Activated naive CD8-positive, alpha-beta T cell treated with anti-CD3 and anti-CD28 coated beads, Interleukin-2, amount 10 ng/mL, durations not matched to agents 7 days and 5 days (primary cell): ENCODE measurements around the gene SYNE2. TPM values are rescaled to one million over a fixed set of nuclear protein-coding genes. Genes with fewer than 3 reads are reported as not detected.
"Not testable (repeated sequence)": the region's sequence is repeated elsewhere in the genome, so short reads cannot be mapped to it uniquely, and the experiment has no call there.

Experiments used
- ATAC-seq: fragments of 150-1000 bp; cut with Tn5 transposase; one replicate; pipeline ENCODE4 v1.10.0; 2021; ENCODE audit warnings: low read depth, moderate library complexity
- POLR2A ChIA-PET: fragments of 350-600 bp; sonication (Branson Sonifier 250); formaldehyde crosslinking; loops from one replicate; lab custom pipeline; 2021; ENCODE audit warnings: antibody characterized with exemption; lab: Charles Lee
- DNase-seq: peaks from one replicate; pipeline ENCODE4 v3.0.0; 2021
- H3K27ac Mint-ChIP-seq: one replicate; pipeline ENCODE4 v1.8.0; 2022; ENCODE audit warnings: mild to moderate bottlenecking, mixed read lengths
- H3K27me3 Mint-ChIP-seq: one replicate; pipeline ENCODE4 v1.8.0; 2022; ENCODE audit warnings: mild to moderate bottlenecking, moderate library complexity, mixed read lengths
- H3K36me3 Mint-ChIP-seq: one replicate; pipeline ENCODE4 v1.8.0; 2021; ENCODE audit warnings: mild to moderate bottlenecking, mixed read lengths
- H3K4me1 Mint-ChIP-seq: one replicate; pipeline ENCODE4 v1.8.0; 2021; ENCODE audit warnings: mixed read lengths
- H3K4me3 Mint-ChIP-seq: one replicate; pipeline ENCODE4 v1.8.0; 2022; ENCODE audit warnings: mild to moderate bottlenecking, moderate library complexity, mixed read lengths
- H3K9me3 Mint-ChIP-seq: one replicate; pipeline ENCODE4 v1.8.0; 2021; ENCODE audit warnings: mixed read lengths
- total RNA-seq, 2 experiments: library from RNA; stranded (reverse); gene quantifications; one replicate each; pipeline ENCODE4 v1.2.3, GENCODE V29; 2021

Gene SYNE2
- total RNA-seq, 2 experiments from 2014 or later, result 233 to 245 TPM

DNA sequence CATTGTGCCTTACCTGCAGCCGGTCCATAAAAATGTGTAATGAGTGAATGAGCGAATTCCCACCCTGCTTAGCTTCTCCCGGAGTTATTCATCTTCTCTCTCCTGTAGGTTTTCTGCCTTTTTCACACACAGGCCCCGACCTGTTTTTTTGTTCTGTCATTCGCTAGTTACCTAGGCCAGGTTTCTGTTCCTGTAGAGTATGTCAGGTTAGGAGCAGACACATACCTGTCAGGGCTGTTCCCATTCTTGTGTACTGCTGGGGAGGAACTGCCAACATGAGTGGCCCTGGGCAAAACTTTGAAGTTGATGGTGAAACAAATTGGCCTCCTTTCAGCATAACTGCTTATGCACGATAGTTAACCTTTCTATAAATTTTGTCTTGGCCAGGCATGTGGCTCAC lies 140.1 kb downstream of the SYNE2 start:
- Mint-ChIP-seq H3K4me3 (no peak overlapping the region), H3K4me1 (peaks cover 10% of the 10 kb centered on the region), H3K36me3 (peaks cover 45% of the 10 kb centered on the region), H3K9me3 (no peaks in the 10 kb centered on the region), H3K27me3 (no peaks in the 10 kb centered on the region), H3K27ac (peak overlapping the region; percentile 76)
- POLR2A ChIA-PET, result interaction anchor here (1.9 kb wide), 1 partner anchor 139 kb away, joined by 9 read pairs; the partner anchor contains the start of gene SYNE2
- DNase-seq (no peak), ATAC-seq (no peak)

DNA sequence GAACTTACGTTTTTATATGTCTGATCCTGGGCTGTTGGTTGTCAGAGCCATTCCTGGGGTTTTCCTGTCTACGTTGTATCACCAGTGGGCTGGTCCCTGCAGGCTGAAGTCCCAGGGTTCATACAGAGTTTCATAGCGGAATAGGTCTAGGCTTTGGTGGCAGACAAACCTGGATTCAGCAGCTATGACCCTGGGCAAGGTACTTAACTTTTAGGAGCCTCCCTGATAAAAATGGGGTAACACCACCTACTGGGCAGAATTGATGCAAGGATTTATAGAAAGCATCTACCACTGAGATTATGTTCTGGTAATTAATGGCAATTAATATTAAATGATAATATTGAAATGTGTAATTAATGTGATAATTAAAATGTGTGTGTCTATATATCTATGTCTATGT lies 141.2 kb downstream of the SYNE2 start:
- Mint-ChIP-seq H3K4me1 (peaks cover 10% of the 10 kb centered on the region), H3K27me3 (no peaks in the 10 kb centered on the region), H3K9me3 (no peaks in the 10 kb centered on the region), H3K36me3 (peaks cover 43% of the 10 kb centered on the region), H3K4me3 (no peak overlapping the region), H3K27ac (no peak overlapping the region)
- POLR2A ChIA-PET, result no interaction called here
- ATAC-seq, result no peak
- no peak for DNase-seq

DNA sequence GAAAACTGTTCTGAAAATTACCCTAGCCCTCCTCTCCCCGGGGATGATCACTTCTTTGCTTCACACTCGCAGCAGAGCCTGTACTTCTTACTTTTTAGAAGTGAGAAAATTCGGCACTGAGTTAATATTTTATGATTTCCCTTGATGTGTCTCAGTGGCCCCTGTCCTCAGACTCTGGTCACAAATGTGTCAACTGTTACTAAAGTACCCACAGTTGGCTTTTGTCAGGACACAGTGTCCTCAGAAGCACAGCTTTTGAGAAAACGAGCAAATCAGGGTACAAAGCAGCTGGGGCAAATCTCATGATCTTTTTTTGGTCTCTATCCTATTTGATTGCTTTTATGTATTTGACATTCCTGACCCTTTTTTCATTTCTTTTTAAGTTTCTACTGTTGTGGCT lies 142.5 kb downstream of the SYNE2 start:
- no peak for ATAC-seq
- H3K4me3 Mint-ChIP-seq, result no peak overlapping the region
- peaks cover 10% of the 10 kb centered on the region for H3K4me1 Mint-ChIP-seq
- POLR2A ChIA-PET, result no interaction called here
- no peak overlapping the region for H3K27ac Mint-ChIP-seq
- H3K9me3 Mint-ChIP-seq, result no peaks in the 10 kb centered on the region
- H3K27me3 Mint-ChIP-seq, result no peaks in the 10 kb centered on the region
- peaks cover 48% of the 10 kb centered on the region for H3K36me3 Mint-ChIP-seq
- no peak for DNase-seq

DNA sequence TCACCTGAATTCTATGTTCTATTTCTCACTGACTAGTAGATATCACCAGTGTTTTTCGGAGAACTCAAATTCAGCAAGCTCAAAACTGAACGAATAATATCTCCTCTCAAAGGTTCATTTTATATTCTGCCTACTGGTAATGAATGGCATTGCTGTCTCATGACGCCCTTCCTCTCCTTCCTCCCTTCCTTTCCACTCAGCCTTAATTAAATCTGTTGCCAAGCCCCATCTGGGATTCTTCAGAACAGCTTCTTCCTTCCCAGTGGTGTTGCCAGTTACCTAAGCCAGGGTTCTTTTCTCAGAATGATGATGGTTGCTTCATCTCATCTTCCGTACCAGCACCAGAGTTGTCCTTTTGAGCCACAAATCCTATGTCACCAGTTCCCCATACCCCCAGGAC lies 143.2 kb downstream of the SYNE2 start:
- H3K4me3 Mint-ChIP-seq, result no peak overlapping the region
- DNase-seq (no peak), ATAC-seq (no peak)
- H3K36me3 Mint-ChIP-seq, result peaks cover 48% of the 10 kb centered on the region
- POLR2A ChIA-PET, result no interaction called here
- no peaks in the 10 kb centered on the region for H3K27me3 Mint-ChIP-seq
- no peak overlapping the region for H3K27ac Mint-ChIP-seq
- H3K9me3 Mint-ChIP-seq, result no peaks in the 10 kb centered on the region
- H3K4me1 Mint-ChIP-seq, result peaks cover 9% of the 10 kb centered on the region

DNA sequence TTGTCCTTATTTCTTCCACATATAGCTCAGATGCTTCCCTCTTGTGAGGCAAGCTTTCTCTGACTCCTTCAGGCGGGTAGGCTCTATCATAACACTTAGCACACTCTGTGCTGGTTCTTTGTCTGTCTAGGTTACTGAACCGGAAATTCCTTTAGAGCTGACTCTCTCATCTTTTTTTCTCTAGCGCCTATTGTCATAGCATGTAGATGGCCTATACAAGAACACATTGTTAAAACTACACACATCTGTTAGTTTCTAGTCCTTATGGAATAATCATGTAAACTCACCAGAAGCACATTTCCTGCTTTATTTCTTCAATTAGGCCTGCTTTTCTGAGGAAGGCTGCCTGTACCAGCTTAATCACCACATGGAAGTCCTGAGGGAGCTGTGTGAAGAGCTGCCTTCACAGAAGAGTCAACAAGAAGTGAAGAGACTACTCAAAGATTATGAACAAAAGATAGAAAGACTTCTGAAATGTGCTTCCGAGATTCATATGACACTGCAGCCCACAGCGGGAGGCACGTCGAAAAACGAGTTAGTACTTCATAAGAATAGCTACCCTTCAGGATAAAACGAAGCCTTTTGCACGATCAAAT lies 143.9 kb downstream of the SYNE2 start:
- Mint-ChIP-seq H3K27ac (no peak overlapping the region), H3K4me1 (peaks cover 6% of the 10 kb centered on the region), H3K4me3 (no peak overlapping the region), H3K27me3 (no peaks in the 10 kb centered on the region), H3K9me3 (no peaks in the 10 kb centered on the region), H3K36me3 (peaks cover 53% of the 10 kb centered on the region)
- POLR2A ChIA-PET, result no interaction called here
- DNase-seq (no peak), ATAC-seq (no peak)

DNA sequence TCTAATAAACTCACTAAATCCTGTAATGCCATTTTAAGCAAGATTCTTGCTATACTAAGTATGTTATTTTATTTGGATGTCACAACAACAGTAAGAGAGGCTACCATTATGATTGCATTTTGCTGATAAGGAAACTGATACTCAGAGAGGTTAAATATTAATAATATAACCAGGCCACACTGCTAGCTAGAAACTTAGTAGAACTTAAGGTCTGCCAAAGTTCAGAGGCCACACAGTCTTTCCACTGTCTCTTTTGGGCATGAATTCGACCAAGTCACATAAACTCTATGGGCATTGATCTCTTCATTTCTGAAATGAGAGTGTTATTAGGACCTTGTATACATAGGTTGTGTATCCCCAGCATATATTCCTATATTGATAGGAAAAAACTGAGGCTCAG lies 147.9 kb downstream of the SYNE2 start:
- no peak for ATAC-seq
- POLR2A ChIA-PET, result no interaction called here
- no peaks in the 10 kb centered on the region for H3K9me3 Mint-ChIP-seq
- H3K4me3 Mint-ChIP-seq, result no peak overlapping the region
- H3K27ac Mint-ChIP-seq, result no peak overlapping the region
- H3K4me1 Mint-ChIP-seq, result no peaks in the 10 kb centered on the region
- H3K27me3 Mint-ChIP-seq, result no peaks in the 10 kb centered on the region
- H3K36me3 Mint-ChIP-seq, result peaks cover 64% of the 10 kb centered on the region
- no peak for DNase-seq

DNA sequence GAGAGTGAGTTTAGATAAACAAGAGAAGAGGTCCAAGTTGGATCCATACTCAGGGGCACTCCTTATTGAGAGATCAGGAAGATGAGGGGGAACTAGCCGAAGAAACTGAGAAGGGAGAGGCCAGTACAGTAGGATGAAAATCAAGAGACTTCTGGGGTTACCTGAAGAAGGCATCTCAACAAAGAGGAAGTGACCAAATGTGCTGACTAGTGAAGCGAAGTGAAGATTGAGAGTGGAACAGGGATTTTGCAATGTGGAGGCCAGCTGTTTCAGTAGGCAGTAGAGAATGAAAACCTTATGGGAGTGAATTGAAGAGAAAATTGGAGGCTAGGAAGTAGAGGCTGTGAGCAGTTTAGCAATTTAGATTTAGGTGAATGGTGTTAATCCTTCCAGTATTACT lies 153.0 kb downstream of the SYNE2 start:
- H3K9me3 Mint-ChIP-seq, result no peaks in the 10 kb centered on the region
- no peak overlapping the region for H3K27ac Mint-ChIP-seq
- peaks cover 36% of the 10 kb centered on the region for H3K36me3 Mint-ChIP-seq
- POLR2A ChIA-PET, result interaction anchor here (1.1 kb wide), 1 partner anchor 18 kb away, joined by 3 read pairs; no protein-coding TSS in a partner anchor
- no peak overlapping the region for H3K4me3 Mint-ChIP-seq
- no peaks in the 10 kb centered on the region for H3K4me1 Mint-ChIP-seq
- no peak for ATAC-seq
- no peaks in the 10 kb centered on the region for H3K27me3 Mint-ChIP-seq
- no peak for DNase-seq

DNA sequence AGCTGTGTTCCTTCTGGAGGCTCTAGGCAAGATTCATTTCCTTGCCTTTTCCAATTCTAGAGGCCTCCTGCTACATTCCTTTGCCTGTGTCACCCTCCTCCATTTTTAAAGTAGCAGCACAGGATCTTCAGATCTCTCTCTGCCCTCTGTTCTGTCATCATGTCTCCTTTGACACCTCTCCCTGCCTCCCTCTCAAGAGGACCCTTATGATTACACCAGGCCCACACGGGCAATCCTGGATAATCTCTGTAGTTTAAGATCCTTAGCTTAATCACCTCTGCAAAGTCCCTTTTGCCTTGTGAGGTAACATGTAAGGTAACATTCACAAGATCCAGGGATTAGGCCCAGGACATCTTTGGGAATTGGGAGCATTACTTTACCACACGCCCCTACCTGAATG lies 155.2 kb downstream of the SYNE2 start:
- Mint-ChIP-seq H3K4me1 (no peaks in the 10 kb centered on the region), H3K27ac (peak overlapping the region; percentile 14), H3K4me3 (no peak overlapping the region), H3K36me3 (peaks cover 36% of the 10 kb centered on the region), H3K27me3 (no peaks in the 10 kb centered on the region), H3K9me3 (no peaks in the 10 kb centered on the region)
- ATAC-seq (no peak), DNase-seq (no peak)
- POLR2A ChIA-PET, result no interaction called here

DNA sequence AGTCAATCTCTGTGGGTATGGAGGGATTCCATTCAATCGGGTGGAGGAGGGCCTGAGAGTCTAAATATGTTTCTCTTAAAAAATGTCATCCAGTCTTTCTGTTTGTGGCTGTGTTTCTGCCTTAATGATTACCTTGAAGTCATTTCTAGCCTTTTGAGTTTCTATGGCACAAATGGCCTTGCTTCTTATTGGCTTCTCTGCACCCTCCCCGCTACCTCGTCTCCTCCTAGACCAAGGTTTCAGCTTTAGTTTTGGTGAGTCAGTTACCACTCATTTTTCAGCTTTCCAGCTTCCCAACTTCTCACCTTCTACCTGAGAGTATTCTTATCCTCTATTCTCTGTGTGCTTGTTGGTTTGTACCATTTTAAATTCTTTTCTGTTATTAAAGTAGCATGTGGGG lies 159.2 kb downstream of the SYNE2 start:
- DNase-seq (no peak), ATAC-seq (no peak)
- no peaks in the 10 kb centered on the region for H3K4me1 Mint-ChIP-seq
- no peak overlapping the region for H3K4me3 Mint-ChIP-seq
- H3K27me3 Mint-ChIP-seq, result no peaks in the 10 kb centered on the region
- POLR2A ChIA-PET, result no interaction called here
- peaks cover 39% of the 10 kb centered on the region for H3K36me3 Mint-ChIP-seq
- no peak overlapping the region for H3K27ac Mint-ChIP-seq
- peaks cover 12% of the 10 kb centered on the region for H3K9me3 Mint-ChIP-seq

DNA sequence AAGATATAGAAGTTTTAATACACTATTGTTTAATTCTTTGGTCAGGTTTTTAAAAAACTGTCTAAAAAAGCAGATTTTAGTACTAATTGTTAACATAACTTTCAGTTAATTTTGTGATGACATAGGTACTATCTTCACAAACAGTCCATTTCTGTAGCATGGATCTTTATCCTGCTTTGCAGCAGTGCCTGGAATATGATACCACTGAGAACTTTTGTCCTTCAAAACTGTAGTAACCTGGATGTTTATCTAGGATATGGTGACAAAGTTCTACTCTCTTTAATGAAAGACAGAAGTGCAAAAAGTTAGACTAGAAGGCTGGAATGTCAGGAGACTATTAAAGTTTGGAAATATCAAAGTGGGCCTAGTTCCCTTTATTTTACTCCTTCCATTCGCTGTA lies 159.9 kb downstream of the SYNE2 start:
- H3K9me3 Mint-ChIP-seq, result peaks cover 12% of the 10 kb centered on the region
- H3K4me3 Mint-ChIP-seq, result no peak overlapping the region
- POLR2A ChIA-PET, result no interaction called here
- H3K4me1 Mint-ChIP-seq, result no peaks in the 10 kb centered on the region
- no peak overlapping the region for H3K27ac Mint-ChIP-seq
- ATAC-seq (no peak), DNase-seq (no peak)
- H3K27me3 Mint-ChIP-seq, result no peaks in the 10 kb centered on the region
- peaks cover 41% of the 10 kb centered on the region for H3K36me3 Mint-ChIP-seq

DNA sequence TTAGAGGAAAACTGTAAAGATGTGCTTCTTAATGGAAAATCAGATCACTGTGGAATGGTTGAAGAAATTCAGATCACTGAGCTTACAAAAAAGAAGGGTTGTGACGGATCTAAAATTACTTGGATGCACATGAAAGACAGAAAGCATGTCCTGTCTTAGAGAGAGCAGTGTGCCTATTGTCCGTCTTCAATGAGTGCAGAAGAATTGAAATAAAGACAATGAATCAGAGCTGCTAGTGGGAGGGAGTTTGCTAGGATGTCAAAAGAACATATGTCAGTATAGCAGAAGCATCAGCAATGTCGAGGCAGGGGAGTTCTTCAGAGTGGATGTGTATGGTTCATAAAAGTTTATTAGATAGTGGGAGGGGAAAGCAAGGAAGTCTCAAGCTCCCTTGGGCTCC lies 172.7 kb downstream of the SYNE2 start:
- POLR2A ChIA-PET, result no interaction called here
- Mint-ChIP-seq H3K36me3 (peaks cover 39% of the 10 kb centered on the region), H3K27ac (no peak overlapping the region), H3K27me3 (no peaks in the 10 kb centered on the region), H3K4me3 (no peak overlapping the region), H3K4me1 (no peaks in the 10 kb centered on the region), H3K9me3 (no peaks in the 10 kb centered on the region)
- ATAC-seq (no peak), DNase-seq (no peak)

DNA sequence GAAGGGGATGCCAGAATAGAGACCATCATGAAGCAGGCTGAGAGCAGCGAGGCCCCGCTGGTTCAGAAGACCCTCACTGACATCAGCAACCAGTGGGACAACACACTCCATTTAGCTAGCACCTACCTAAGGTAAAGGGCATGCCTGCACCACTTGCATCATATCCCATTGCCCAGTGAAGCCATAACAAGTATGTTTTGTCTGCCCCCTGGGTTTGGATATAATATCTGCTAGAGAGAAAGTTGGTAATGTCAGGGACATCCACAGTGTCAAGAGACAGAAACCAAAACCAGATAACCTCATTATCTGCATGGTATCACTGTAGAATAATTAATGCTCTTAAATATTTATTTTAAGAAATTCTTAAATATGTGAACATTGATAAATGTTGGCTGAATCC lies 173.8 kb downstream of the SYNE2 start:
- Mint-ChIP-seq H3K9me3 (no peaks in the 10 kb centered on the region), H3K27ac (no peak overlapping the region), H3K4me1 (no peaks in the 10 kb centered on the region), H3K36me3 (peaks cover 46% of the 10 kb centered on the region), H3K27me3 (no peaks in the 10 kb centered on the region), H3K4me3 (no peak overlapping the region)
- POLR2A ChIA-PET, result no interaction called here
- ATAC-seq (no peak), DNase-seq (no peak)

DNA sequence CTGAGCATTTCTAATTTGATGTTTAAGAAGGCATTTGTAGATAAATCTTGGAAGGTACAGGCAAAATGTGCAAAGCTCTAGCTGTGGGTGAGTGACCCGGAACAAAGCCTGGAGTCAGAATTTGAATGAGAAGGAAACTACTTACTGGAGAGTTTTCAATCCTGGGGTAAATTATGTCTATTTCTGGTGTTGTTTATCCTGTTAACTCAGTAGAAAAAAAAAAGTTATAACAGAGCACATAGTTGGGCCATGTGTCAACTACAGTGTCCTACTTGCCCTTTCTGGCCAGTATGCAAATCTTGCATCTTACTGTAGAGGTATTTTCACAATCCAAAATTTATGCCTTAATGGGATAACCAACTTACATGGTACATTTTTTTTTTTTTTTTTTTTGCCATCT lies 182.3 kb downstream of the SYNE2 start:
- H3K27me3 Mint-ChIP-seq, result no peaks in the 10 kb centered on the region
- ATAC-seq, result no peak
- DNase-seq, result no peak
- no peak overlapping the region for H3K27ac Mint-ChIP-seq
- no peaks in the 10 kb centered on the region for H3K9me3 Mint-ChIP-seq
- H3K4me1 Mint-ChIP-seq, result no peaks in the 10 kb centered on the region
- H3K4me3 Mint-ChIP-seq, result no peak overlapping the region
- peaks cover 47% of the 10 kb centered on the region for H3K36me3 Mint-ChIP-seq
- POLR2A ChIA-PET, result no interaction called here

DNA sequence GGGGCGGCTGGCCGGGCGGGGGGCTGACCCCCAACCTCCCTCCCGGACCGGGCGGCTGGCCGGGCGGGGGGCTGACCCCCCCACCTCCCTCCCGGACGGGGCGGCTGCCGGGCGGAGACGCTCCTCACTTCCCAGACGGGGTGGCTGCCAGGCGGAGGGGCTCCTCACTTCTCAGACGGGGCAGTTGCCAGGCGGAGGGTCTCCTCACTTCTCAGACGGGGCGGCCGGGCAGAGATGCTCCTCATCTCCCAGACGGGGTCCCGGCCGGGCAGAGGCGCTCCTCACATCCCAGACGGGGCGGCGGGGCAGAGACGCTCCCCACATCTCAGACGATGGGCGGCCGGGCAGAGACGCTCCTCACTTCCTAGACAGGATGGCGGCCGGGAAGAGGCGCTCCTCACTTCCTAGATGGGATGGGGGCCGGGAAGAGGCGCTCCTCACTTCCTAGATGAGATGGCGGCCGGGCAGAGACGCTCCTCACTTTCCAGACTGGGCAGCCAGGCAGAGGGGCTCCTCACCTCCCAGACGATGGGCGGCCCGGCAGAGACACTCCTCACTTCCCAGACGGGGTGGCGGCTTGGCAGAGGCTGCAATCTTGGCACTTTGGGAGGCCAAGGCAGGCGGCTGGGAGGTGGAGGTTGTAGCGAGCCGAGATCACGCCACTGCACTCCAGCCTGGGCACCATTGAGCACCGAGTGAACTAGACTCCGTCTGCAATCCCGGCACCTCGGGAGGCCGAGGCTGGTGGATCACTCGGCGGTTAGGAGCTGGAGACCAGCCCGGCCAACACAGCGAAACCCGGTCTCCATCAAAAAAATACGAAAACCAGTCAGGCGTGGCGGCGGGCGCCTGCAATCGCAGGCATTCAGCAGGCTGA lies 185.3 kb downstream of the SYNE2 start:
- DNase-seq, H3K4me1 Mint-ChIP-seq, H3K27ac Mint-ChIP-seq, H3K27me3 Mint-ChIP-seq, H3K9me3 Mint-ChIP-seq, ATAC-seq, POLR2A ChIA-PET, H3K4me3 Mint-ChIP-seq: not testable (repeated sequence)
- H3K36me3 Mint-ChIP-seq, result peaks cover 53% of the 10 kb centered on the region
